Activated CD4-positive, alpha-beta T cell treated with anti-CD3 and anti-CD28 coated beads, Interleukin-2, amount 50 U/mL, for 4 hours (primary cell): ENCODE measurements around the gene APBB2.
"Not testable (repeated sequence)": the region's sequence is repeated elsewhere in the genome, so short reads cannot be mapped to it uniquely, and the experiment has no call there.

Experiments
- DNase-seq, 2 experiments: peaks; one replicate each; pipeline ENCODE4 v3.0.0-alpha.2; 2020

APBB2 gene

GRCh38 chr4:41052287-41052686 is 162.1 kb downstream of the APBB2 start:
- DNase-seq: no peak

GRCh38 chr4:41050880-41051775 is 163.2 kb downstream of the APBB2 start:
- DNase-seq: no peak

GRCh38 chr4:41050116-41050515 is 164.2 kb downstream of the APBB2 start:
- DNase-seq: no peak

- DNase-seq: not testable (repeated sequence)
Observed at GRCh38 chr4:41049176-41049575, 165.2 kb downstream of the APBB2 start.

- no peak for DNase-seq
Observed at GRCh38 chr4:41044791-41045190, 169.6 kb downstream of the APBB2 start.

GRCh38 chr4:41044165-41044564 is 170.2 kb downstream of the APBB2 start:
- no peak for DNase-seq

GRCh38 chr4:41043465-41043864 is 170.9 kb downstream of the APBB2 start:
- DNase-seq: no peak

- no peak for DNase-seq
Observed at GRCh38 chr4:41041551-41041950, 172.8 kb downstream of the APBB2 start.

GRCh38 chr4:41039317-41039716 is 175.0 kb downstream of the APBB2 start:
- DNase-seq: no peak

- DNase-seq: no peak
Observed at GRCh38 chr4:41038304-41038703, 176.0 kb downstream of the APBB2 start.

- no peak for DNase-seq
Observed at GRCh38 chr4:41029098-41029497, 185.2 kb downstream of the APBB2 start.

- DNase-seq: no peak
Observed at GRCh38 chr4:41028392-41029076, 185.8 kb downstream of the APBB2 start.

GRCh38 chr4:41026971-41027370 is 187.4 kb downstream of the APBB2 start:
- DNase-seq: no peak

GRCh38 chr4:41025824-41026223 is 188.5 kb downstream of the APBB2 start:
- no peak for DNase-seq

- DNase-seq: no peak
Observed at GRCh38 chr4:41024556-41025491, 189.5 kb downstream of the APBB2 start.

- no peak for DNase-seq
Observed at GRCh38 chr4:41022116-41022515, 192.2 kb downstream of the APBB2 start.

- DNase-seq: no peak
Observed at GRCh38 chr4:41015016-41015675, 199.2 kb downstream of the APBB2 start.

- no peak for DNase-seq
Observed at GRCh38 chr4:41014158-41014557, 200.2 kb downstream of the APBB2 start.

GRCh38 chr4:41013746-41014145 is 200.6 kb downstream of the APBB2 start:
- DNase-seq: no peak

- DNase-seq: no peak
Observed at GRCh38 chr4:41012911-41013310, 201.4 kb downstream of the APBB2 start.

GRCh38 chr4:41012293-41012692 is 202.0 kb downstream of the APBB2 start:
- DNase-seq: no peak

- no peak for DNase-seq
Observed at GRCh38 chr4:41009411-41009810, 204.9 kb downstream of the APBB2 start.

GRCh38 chr4:41006141-41006540 is 208.2 kb downstream of the APBB2 start:
- DNase-seq: no peak
